Erythroblast (primary cell): ENCODE measurements around the gene NEU4.

ENCODE experiments used
- GATA1 ChIP-seq: IDR thresholded peaks from 2 replicates; pipeline ENCODE4 v1.6.1; 2011; ENCODE audit warnings: low read depth, mild to moderate bottlenecking, control low read depth, low read length, moderate library complexity
- POLR2A ChIP-seq: IDR thresholded peaks from 2 replicates; pipeline ENCODE4 v1.6.1; 2011; ENCODE audit warnings: mild to moderate bottlenecking, low read length

- no peak for TF ChIP-seq POLR2A
- no peak for TF ChIP-seq GATA1
Observed at GRCh38 chr2:241804326-241805229, 4.4 kb upstream of the NEU4 start.
